Vagina (tissue), 2 donors: Measurements from ENCODE around the gene NCCRP1.

Experiments
- POLR2AphosphoS5 ChIP-seq, 2 donors: sonication (generic); formaldehyde crosslinking; IDR thresholded peaks; one replicate each; pipeline ENCODE4 v1.9.0; 2017; ENCODE audit warnings: antibody characterized with exemption in 2 of 2, mild to moderate bottlenecking in 2 of 2, low read depth in 1 of 2; ENCODE audit not compliant: insufficient read depth in 1 of 2
- TF ChIP-seq, protein P1 (sequence below), 3 experiments: fragments of 450-650 bp in 2 of 3; fragments of 200-600 bp in 1 of 3; sonication (generic) in 1 of 3; IDR thresholded peaks; one replicate each; pipeline ENCODE4 v1.5.1; 2017 to 2019; ENCODE audit warnings: antibody characterized with exemption in 3 of 3, mild to moderate bottlenecking in 2 of 3, moderate library complexity in 2 of 3

DNA sequence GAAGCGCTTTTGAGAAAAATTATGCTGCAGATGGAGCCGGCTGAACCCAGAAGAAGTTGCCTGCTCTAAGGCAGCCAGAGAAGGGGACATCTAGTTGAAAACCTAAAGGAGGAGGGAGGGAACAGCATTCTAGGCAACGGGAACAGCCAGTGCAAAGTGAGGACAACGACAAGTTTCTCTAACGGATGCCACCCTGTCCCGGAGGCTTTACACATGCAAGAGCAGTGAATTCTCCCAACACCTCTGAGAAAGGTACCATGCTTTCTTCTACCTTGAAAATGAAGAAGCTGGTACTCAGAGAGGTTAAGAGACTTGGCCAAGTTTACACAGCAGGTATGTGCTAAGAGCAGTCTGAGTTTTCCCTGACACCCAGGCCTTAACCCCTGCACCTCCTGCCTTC lies 42.2 kb downstream of the NCCRP1 start:
- no peak for TF ChIP-seq POLR2AphosphoS5 (IDR thresholded peaks at IDR 0.05; ENCODE audit: insufficient read depth in 1 of 2, low read depth in 1 of 2)
- TF ChIP-seq, protein P1, sequence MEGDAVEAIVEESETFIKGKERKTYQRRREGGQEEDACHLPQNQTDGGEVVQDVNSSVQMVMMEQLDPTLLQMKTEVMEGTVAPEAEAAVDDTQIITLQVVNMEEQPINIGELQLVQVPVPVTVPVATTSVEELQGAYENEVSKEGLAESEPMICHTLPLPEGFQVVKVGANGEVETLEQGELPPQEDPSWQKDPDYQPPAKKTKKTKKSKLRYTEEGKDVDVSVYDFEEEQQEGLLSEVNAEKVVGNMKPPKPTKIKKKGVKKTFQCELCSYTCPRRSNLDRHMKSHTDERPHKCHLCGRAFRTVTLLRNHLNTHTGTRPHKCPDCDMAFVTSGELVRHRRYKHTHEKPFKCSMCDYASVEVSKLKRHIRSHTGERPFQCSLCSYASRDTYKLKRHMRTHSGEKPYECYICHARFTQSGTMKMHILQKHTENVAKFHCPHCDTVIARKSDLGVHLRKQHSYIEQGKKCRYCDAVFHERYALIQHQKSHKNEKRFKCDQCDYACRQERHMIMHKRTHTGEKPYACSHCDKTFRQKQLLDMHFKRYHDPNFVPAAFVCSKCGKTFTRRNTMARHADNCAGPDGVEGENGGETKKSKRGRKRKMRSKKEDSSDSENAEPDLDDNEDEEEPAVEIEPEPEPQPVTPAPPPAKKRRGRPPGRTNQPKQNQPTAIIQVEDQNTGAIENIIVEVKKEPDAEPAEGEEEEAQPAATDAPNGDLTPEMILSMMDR (IDR thresholded peaks at IDR 0.05): no peak
